SK-N-SH treated with all-trans-retinoic acid at 6 μM for 48 hours (cell line): Measurements from ENCODE around the gene RALB.

Experiments used
- CSDC2 ChIP-seq: fragments of 250-450 bp; sonication (Bioruptor Pico); IDR thresholded peaks from 2 replicates; pipeline ENCODE4 v1.5.0; 2020; ENCODE audit warnings: mild to moderate bottlenecking, moderate library complexity
- PATZ1 ChIP-seq: fragments of 250-450 bp; sonication (Bioruptor Pico); IDR thresholded peaks from 2 replicates; pipeline ENCODE4 v1.8.0; 2020; ENCODE audit warnings: mild to moderate bottlenecking, moderate library complexity, borderline replicate concordance

- no peak for TF ChIP-seq PATZ1 (CRISPR knock-in tag)
- no peak for TF ChIP-seq CSDC2 (CRISPR knock-in tag)
These were observed 600 bp downstream of the RALB start for GRCh38 chr2:120253021-120253882.
